Measurements from ENCODE around the gene ADRM1.

ADRM1 gene

GRCh38 chr20:62316331-62317166 lies 13.8 kb downstream of the ADRM1 start:
- H3K4me3 ChIP-seq (ENCODE audit: low read depth, low read length), result no peak overlapping the region
- no peak for TF ChIP-seq CTCF (IDR thresholded peaks at IDR 0.05; ENCODE audit: low read depth, low read length)

GRCh38 chr20:62317167-62317655 lies 14.4 kb downstream of the ADRM1 start:
- H3K4me3 ChIP-seq (ENCODE audit: low read depth, low read length), result no peak overlapping the region
- no peak for TF ChIP-seq CTCF (IDR thresholded peaks at IDR 0.05; ENCODE audit: low read depth, low read length)

GRCh38 chr20:62318400-62319345 lies 15.9 kb downstream of the ADRM1 start:
- no peak for TF ChIP-seq CTCF (IDR thresholded peaks at IDR 0.05; ENCODE audit: low read depth, low read length)
- no peak overlapping the region for H3K4me3 ChIP-seq (ENCODE audit: low read depth, low read length)

GRCh38 chr20:62319346-62319909 lies 16.6 kb downstream of the ADRM1 start:
- H3K4me3 ChIP-seq (ENCODE audit: low read depth, low read length), result no peak overlapping the region
- no peak for TF ChIP-seq CTCF (IDR thresholded peaks at IDR 0.05; ENCODE audit: low read depth, low read length)

GRCh38 chr20:62320581-62321354 lies 18.0 kb downstream of the ADRM1 start:
- no peak for TF ChIP-seq CTCF (IDR thresholded peaks at IDR 0.05; ENCODE audit: low read depth, low read length)
- no peak overlapping the region for H3K4me3 ChIP-seq (ENCODE audit: low read depth, low read length)

- no peak overlapping the region for H3K4me3 ChIP-seq (ENCODE audit: low read depth, low read length)
- no peak for TF ChIP-seq CTCF (IDR thresholded peaks at IDR 0.05; ENCODE audit: low read depth, low read length)
These were observed 18.7 kb downstream of the ADRM1 start for GRCh38 chr20:62321521-62321948.

All from WI38 (cell line).